Measurements from ENCODE around the gene PCCA.
A peak's percentile ranks its signal among the peaks of the same experiment; 100 is the strongest.

Gene PCCA

GRCh38 chr13:100149389-100149788 is 60.5 kb downstream of the PCCA start:
- TF ChIP-seq GATA3 (IDR thresholded peaks at IDR 0.05; ENCODE audit: low read depth, low read length) (no peak), GATA2 (IDR thresholded peaks at IDR 0.05; ENCODE audit: low read depth, low read length) (no peak)

DNA sequence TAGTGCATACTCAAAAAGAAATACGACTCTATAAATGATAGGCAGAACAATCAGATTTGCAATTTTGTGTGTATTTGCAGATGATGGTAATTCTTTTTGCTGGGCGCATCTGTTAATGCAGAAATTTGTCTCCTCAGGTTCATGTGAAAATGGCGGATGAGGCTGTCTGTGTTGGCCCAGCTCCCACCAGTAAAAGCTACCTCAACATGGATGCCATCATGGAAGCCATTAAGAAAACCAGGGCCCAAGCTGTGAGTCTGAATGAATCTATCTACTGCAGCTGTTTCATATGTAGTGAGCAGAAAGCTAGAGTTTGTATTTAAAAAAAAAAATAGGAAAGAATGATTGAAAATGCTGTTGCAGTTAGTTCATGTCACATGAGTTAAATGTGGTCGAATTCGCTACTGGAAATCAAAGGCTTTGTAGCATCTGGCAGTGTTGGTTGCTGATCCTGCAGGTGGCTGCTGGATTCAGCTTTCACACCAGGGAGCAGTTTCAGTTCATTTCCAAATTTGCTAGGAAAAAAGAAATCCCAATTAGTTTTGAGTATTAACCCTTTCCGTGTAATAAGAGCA is 66.0 kb downstream of the PCCA start:
- TF ChIP-seq GATA2 (IDR thresholded peaks at IDR 0.05; ENCODE audit: low read depth, low read length) (no peak), GATA3 (IDR thresholded peaks at IDR 0.05; ENCODE audit: low read depth, low read length) (no peak)

DNA sequence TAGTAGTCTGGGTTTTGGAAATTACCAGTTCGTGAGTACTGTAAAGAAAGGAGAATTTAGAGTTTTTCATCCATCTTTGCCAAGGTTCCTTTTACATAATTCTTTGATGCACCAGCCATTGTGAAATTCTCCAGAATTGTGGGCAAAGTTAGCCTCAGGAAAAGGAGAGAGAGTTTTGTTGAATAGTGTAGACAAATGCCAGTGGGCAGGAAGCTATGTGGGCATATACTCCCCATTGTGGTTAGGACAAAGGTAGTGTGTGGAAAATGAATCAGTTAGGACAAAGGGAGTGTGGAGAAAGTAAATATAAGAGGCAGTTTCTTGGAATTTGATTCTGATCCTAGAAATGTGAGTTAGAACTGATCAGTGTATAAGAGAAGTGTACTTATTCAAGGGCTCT is 67.9 kb downstream of the PCCA start:
- no peak for TF ChIP-seq GATA2 (IDR thresholded peaks at IDR 0.05; ENCODE audit: low read depth, low read length)
- TF ChIP-seq GATA3 (IDR thresholded peaks at IDR 0.05; ENCODE audit: low read depth, low read length) = no peak

- TF ChIP-seq GATA2 (IDR thresholded peaks at IDR 0.05; ENCODE audit: low read depth, low read length) (no peak), GATA3 (IDR thresholded peaks at IDR 0.05; ENCODE audit: low read depth, low read length) (no peak)
These were observed 69.7 kb downstream of the PCCA start for GRCh38 chr13:100158569-100158968.

GRCh38 chr13:100159584-100159983 is 70.7 kb downstream of the PCCA start:
- TF ChIP-seq GATA3 (IDR thresholded peaks at IDR 0.05; ENCODE audit: low read depth, low read length) (no peak), GATA2 (IDR thresholded peaks at IDR 0.05; ENCODE audit: low read depth, low read length) (no peak)

- TF ChIP-seq GATA2 (IDR thresholded peaks at IDR 0.05; ENCODE audit: low read depth, low read length) = no peak
- no peak for TF ChIP-seq GATA3 (IDR thresholded peaks at IDR 0.05; ENCODE audit: low read depth, low read length)
These were observed 71.6 kb downstream of the PCCA start for GRCh38 chr13:100160450-100160849.

- TF ChIP-seq GATA3 (IDR thresholded peaks at IDR 0.05; ENCODE audit: low read depth, low read length) = no peak
- TF ChIP-seq GATA2 (IDR thresholded peaks at IDR 0.05; ENCODE audit: low read depth, low read length) = no peak
These were observed 74.5 kb downstream of the PCCA start for GRCh38 chr13:100163375-100163774.

DNA sequence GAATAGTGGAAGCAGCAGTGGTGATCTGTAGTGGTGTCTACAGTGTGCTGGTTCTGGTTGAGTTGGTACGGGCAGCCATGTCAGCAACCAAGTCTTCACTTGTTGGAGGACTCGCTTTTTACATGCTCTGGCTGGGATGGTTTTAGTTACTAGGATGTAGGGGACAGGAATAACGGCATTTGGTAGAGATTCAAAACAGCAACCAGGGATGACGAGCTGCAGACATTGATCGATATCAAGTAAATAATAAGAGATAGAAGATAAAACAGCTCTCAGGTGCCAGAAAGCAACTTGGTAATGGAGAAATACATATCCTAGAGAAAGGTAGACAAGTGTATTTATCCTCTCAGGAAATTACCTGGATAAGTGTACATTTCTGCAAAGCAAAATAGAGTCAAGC is 84.3 kb downstream of the PCCA start:
- TF ChIP-seq GATA2 (IDR thresholded peaks at IDR 0.05; ENCODE audit: low read depth, low read length) = peak; percentile 61
- peak; percentile 62 for TF ChIP-seq GATA3 (IDR thresholded peaks at IDR 0.05; ENCODE audit: low read depth, low read length)

- TF ChIP-seq GATA3 (IDR thresholded peaks at IDR 0.05; ENCODE audit: low read depth, low read length) = no peak
- TF ChIP-seq GATA2 (IDR thresholded peaks at IDR 0.05; ENCODE audit: low read depth, low read length) = no peak
These were observed 86.3 kb downstream of the PCCA start for GRCh38 chr13:100175078-100175802.

GRCh38 chr13:100175803-100176182 is 86.9 kb downstream of the PCCA start:
- TF ChIP-seq GATA3 (IDR thresholded peaks at IDR 0.05; ENCODE audit: low read depth, low read length) = no peak
- TF ChIP-seq GATA2 (IDR thresholded peaks at IDR 0.05; ENCODE audit: low read depth, low read length) = no peak

DNA sequence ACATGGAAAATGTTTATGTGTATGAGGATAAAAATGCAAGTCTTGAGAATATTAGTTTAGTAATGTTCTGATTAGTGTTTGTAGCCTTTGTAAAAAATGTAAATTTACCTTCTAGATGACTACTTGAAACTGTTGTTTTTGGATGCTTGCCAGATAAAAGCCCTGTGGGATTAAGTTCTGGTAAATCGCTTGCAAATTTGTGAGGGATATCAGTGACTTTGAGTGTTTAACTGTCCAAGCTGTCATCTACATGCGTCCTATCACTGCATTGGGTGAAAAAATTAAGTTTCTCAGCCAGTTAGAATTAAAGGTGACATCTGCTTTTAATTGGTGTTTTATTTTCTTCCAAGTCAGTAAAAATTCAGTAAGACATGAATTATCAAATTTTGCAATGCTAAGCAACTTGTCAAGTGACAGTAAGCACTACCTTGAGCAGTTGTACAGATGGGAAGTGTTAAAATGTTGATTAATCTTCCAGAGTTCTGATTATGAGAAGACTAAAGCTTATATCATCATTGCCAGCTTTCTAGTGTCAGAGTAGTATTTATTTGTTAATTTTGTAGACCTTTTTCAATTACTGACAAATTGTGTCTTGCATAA is 88.0 kb downstream of the PCCA start:
- TF ChIP-seq GATA3 (IDR thresholded peaks at IDR 0.05; ENCODE audit: low read depth, low read length) (no peak), GATA2 (IDR thresholded peaks at IDR 0.05; ENCODE audit: low read depth, low read length) (no peak)

GRCh38 chr13:100178309-100178708 is 89.4 kb downstream of the PCCA start:
- no peak for TF ChIP-seq GATA3 (IDR thresholded peaks at IDR 0.05; ENCODE audit: low read depth, low read length)
- TF ChIP-seq GATA2 (IDR thresholded peaks at IDR 0.05; ENCODE audit: low read depth, low read length) = no peak

DNA sequence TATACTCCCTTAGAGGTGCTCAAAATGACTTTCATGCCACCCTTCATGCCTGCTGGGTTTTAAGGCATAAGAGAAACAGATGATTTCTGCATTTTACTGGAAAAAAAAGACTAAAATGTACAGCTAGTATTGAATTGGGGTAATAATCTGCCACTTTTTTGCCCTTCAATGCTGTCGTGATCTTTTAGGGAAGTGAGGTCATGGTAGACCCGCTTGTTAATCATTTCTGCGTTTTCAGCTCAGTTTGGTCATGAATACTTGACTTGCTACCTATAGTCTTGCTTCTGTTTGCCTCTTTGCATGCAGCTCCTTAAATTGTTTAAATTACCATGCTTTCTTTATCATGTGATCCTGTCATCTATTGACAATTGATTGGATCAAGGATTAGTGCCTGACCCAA is 90.4 kb downstream of the PCCA start:
- TF ChIP-seq GATA3 (IDR thresholded peaks at IDR 0.05; ENCODE audit: low read depth, low read length) (no peak), GATA2 (IDR thresholded peaks at IDR 0.05; ENCODE audit: low read depth, low read length) (no peak)

DNA sequence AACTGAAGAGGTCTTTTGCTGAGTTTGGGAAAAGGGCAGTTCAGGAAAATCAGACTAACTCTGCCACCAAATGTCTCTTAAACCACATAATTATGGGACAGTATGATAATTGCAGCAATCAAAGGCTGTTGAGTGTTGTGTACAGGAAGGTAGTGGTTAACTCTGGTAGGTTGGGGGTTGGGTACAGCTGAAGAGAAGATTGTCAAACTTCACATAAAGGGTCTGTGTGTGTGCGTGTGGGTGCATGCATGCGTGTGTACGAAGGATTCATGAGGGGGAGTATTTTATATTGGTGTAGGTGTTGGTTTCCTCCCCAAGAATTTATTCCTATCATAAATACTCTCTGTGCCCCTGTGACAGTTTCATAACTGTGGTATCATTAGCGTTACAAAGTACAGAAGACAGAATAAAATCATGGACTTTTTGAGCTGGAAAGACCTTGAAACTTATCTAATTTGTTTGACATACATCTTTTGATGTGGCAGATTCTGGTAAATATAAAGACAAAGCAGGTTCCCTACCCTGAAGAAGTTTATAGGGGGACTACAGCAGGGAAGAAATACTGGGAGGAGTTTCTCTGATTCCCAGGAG is 94.1 kb downstream of the PCCA start:
- no peak for TF ChIP-seq GATA3 (IDR thresholded peaks at IDR 0.05; ENCODE audit: low read depth, low read length)
- TF ChIP-seq GATA2 (IDR thresholded peaks at IDR 0.05; ENCODE audit: low read depth, low read length) = no peak

GRCh38 chr13:100184095-100184494 is 95.2 kb downstream of the PCCA start:
- TF ChIP-seq GATA2 (IDR thresholded peaks at IDR 0.05; ENCODE audit: low read depth, low read length) (no peak), GATA3 (IDR thresholded peaks at IDR 0.05; ENCODE audit: low read depth, low read length) (no peak)

All from SH-SY5Y (cell line).